Measurements from ENCODE around the gene HSD17B11. TPM values are rescaled to one million over a fixed set of nuclear protein-coding genes. Genes with fewer than 3 reads are reported as not detected.

HSD17B11 gene
- total and polyA plus RNA-seq, 2 donors (not counting 1 experiment from before 2014, with no cell fraction given) = 26.5 to 62.2 TPM

DNA sequence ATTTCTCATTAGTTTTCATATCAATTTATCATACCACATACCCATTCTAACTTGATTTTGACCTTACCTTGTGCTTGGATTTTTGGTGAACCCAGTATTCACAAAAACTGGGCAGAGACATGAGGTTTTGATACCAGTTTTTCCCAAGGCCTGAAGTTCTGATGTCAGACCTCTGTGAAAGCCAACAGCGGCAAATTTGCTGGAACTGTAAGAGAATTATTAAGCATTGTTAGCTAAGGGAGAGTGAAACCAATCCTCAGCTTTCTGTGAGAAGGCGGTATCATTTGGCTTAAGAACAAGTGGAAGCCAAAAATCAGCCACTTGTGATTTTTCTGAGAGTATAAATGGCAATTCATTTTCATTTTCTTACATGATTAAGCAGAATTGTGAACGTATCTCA is 77.2 kb downstream of the HSD17B11 start:
- H3K27ac Mint-ChIP-seq = no peak overlapping the region
- H3K79me2 ChIP-seq (ENCODE audit: control insufficient read depth, insufficient read depth, low read length) = no peaks in the 10 kb centered on the region
- H3K4me3 ChIP-seq (ENCODE audit: control extremely low read depth in 1 of 5, extremely low read depth in 1 of 5, insufficient read depth in 1 of 5, low read depth in 2 of 5, low read length in 4 of 5) = no peak overlapping the region
- H3K36me3 ChIP-seq (replicated peaks in 1 of 2; ENCODE audit: control extremely low read depth in 1 of 2, control insufficient read depth in 1 of 2, extremely low read depth in 1 of 2, insufficient read depth in 2 of 2, low read length in 1 of 2) = peaks cover 0 to 1% of the 10 kb centered on the region in 2 experiments
- H3K27ac ChIP-seq (ENCODE audit: low read length in 2 of 2) = no peak overlapping the region
- ATAC-seq (ENCODE audit: low read depth) (no peak), DNase-seq (no peak)
- POLR2A ChIA-PET = no interaction called here
- H3K9me3 ChIP-seq (ENCODE audit: control extremely low read depth in 1 of 3, control insufficient read depth in 2 of 3, insufficient read depth in 1 of 3, low read length in 2 of 3) = no peaks in the 10 kb centered on the region
- H2AFZ ChIP-seq (ENCODE audit: insufficient read depth, low read depth, low read length, poor library complexity, severe bottlenecking) = no peak overlapping the region
- no peak overlapping the region for H3K4me2 ChIP-seq (replicated peaks; ENCODE audit: low read depth, low read length, poor library complexity, severe bottlenecking)
- no peaks in the 10 kb centered on the region for H3K9me3 Mint-ChIP-seq (ENCODE audit: insufficient read depth)
- no peaks in the 10 kb centered on the region for H4K20me1 ChIP-seq (ENCODE audit: control insufficient read depth, insufficient read depth, low read length, poor library complexity, severe bottlenecking)
- TF ChIP-seq, protein P1, sequence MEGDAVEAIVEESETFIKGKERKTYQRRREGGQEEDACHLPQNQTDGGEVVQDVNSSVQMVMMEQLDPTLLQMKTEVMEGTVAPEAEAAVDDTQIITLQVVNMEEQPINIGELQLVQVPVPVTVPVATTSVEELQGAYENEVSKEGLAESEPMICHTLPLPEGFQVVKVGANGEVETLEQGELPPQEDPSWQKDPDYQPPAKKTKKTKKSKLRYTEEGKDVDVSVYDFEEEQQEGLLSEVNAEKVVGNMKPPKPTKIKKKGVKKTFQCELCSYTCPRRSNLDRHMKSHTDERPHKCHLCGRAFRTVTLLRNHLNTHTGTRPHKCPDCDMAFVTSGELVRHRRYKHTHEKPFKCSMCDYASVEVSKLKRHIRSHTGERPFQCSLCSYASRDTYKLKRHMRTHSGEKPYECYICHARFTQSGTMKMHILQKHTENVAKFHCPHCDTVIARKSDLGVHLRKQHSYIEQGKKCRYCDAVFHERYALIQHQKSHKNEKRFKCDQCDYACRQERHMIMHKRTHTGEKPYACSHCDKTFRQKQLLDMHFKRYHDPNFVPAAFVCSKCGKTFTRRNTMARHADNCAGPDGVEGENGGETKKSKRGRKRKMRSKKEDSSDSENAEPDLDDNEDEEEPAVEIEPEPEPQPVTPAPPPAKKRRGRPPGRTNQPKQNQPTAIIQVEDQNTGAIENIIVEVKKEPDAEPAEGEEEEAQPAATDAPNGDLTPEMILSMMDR (IDR thresholded peaks at IDR 0.05) = no peak
- TF ChIP-seq EZH2 (IDR thresholded peaks at IDR 0.05; ENCODE audit: borderline replicate concordance, insufficient read depth, low read depth, low read length, poor library complexity, severe bottlenecking) = no peak
- CTCF ChIA-PET = interaction anchor here (1.0 kb wide), 1 partner anchor 58 kb away, joined by 4 read pairs; no protein-coding TSS in a partner anchor
- no peak overlapping the region for H3K9ac ChIP-seq (ENCODE audit: low read length)
- intact Hi-C loops (cut with micrococcal nuclease) = no loop called here
- 100% methylated on average over 1 of the region's 3 CpGs for WGBS (ENCODE audit: insufficient coverage)
- H3K4me1 ChIP-seq (ENCODE audit: control insufficient read depth in 2 of 2, insufficient read depth in 2 of 2, low read length in 2 of 2) = no peaks in the 10 kb centered on the region
- H3K27me3 ChIP-seq (replicated peaks in 1 of 4; ENCODE audit: control extremely low read depth in 1 of 4, control insufficient read depth in 3 of 4, insufficient read depth in 4 of 4, low read length in 3 of 4) = no peaks in the 10 kb centered on the region
- H3K27me3 Mint-ChIP-seq = no peaks in the 10 kb centered on the region
- H3K4me3 Mint-ChIP-seq = no peak overlapping the region
- H3K4me1 Mint-ChIP-seq = no peaks in the 10 kb centered on the region

DNA sequence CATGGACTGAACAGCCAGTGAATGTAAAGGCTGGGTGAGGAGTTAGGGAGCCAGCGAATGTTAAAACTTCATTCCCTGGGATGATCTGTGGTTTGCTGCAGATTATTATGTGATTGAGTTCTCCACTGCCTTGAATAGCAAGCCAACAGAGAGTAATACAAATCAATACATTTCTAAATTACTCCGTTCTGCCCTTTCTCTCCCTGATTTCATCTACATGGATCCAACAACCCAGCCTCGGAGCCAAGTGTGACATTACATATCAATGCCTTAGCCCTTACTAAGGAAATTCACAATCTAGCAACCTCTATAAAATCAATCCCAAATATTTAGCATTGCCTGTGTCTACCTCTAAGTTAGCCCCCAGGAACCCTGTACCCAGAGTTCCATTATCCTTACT is 79.3 kb downstream of the HSD17B11 start:
- WGBS (ENCODE audit: insufficient coverage) = 98% methylated on average over 3 of the region's 3 CpGs
- no peaks in the 10 kb centered on the region for H3K9me3 Mint-ChIP-seq (ENCODE audit: insufficient read depth)

More for the DNA sequence above, 79.3 kb downstream of the HSD17B11 start:
- intact Hi-C loops (cut with micrococcal nuclease) = no loop called here
- Histone ChIP-seq H3K9me3 (ENCODE audit: control extremely low read depth in 1 of 3, control insufficient read depth in 2 of 3, insufficient read depth in 1 of 3, low read length in 2 of 3) (no peaks in the 10 kb centered on the region), H3K27ac (ENCODE audit: low read length in 2 of 2) (no peak overlapping the region), H2AFZ (ENCODE audit: insufficient read depth, low read depth, low read length, poor library complexity, severe bottlenecking) (no peak overlapping the region), H3K4me2 (replicated peaks; ENCODE audit: low read depth, low read length, poor library complexity, severe bottlenecking) (no peak overlapping the region), H3K4me3 (ENCODE audit: control extremely low read depth in 1 of 5, extremely low read depth in 1 of 5, insufficient read depth in 1 of 5, low read depth in 2 of 5, low read length in 4 of 5) (no peak overlapping the region), H3K79me2 (ENCODE audit: control insufficient read depth, insufficient read depth, low read length) (no peaks in the 10 kb centered on the region), H3K9ac (ENCODE audit: low read length) (no peak overlapping the region), H4K20me1 (ENCODE audit: control insufficient read depth, insufficient read depth, low read length, poor library complexity, severe bottlenecking) (no peaks in the 10 kb centered on the region), H3K4me1 (ENCODE audit: control insufficient read depth in 2 of 2, insufficient read depth in 2 of 2, low read length in 2 of 2) (no peaks in the 10 kb centered on the region), H3K36me3 (replicated peaks in 1 of 2; ENCODE audit: control extremely low read depth in 1 of 2, control insufficient read depth in 1 of 2, extremely low read depth in 1 of 2, insufficient read depth in 2 of 2, low read length in 1 of 2) (peaks cover 0 to 1% of the 10 kb centered on the region in 2 experiments), H3K27me3 (replicated peaks in 1 of 4; ENCODE audit: control extremely low read depth in 1 of 4, control insufficient read depth in 3 of 4, insufficient read depth in 4 of 4, low read length in 3 of 4) (no peaks in the 10 kb centered on the region)
- H3K4me1 Mint-ChIP-seq = no peaks in the 10 kb centered on the region
- ATAC-seq (ENCODE audit: low read depth) (no peak), DNase-seq (no peak)
- ChIA-PET CTCF (no interaction called here), POLR2A (no interaction called here)
- no peak overlapping the region for H3K4me3 Mint-ChIP-seq
- TF ChIP-seq, protein P1 (IDR thresholded peaks at IDR 0.05) = no peak
- H3K27ac Mint-ChIP-seq = no peak overlapping the region
- no peaks in the 10 kb centered on the region for H3K27me3 Mint-ChIP-seq
